HG03108 (cell line): Measurements from ENCODE around the gene NCLN.
"Not testable (repeated sequence)": the region's sequence is repeated elsewhere in the genome, so short reads cannot be mapped to it uniquely, and the experiment has no call there.

Source experiments
- ATAC-seq: cut with Tn5 transposase; IDR thresholded peaks from one replicate; pipeline ENCODE4 v1.9.1; 2021; ENCODE audit warnings: moderate library complexity; ENCODE audit not compliant: unreplicated experiment

Gene NCLN

GRCh38 chr19:3224346-3225168, 38.8 kb downstream of the NCLN start, which contains the start of gene CELF5:
CELF5 (plus strand) TSS chr19:3224661; CDS start chr19:3224740, 79 bp downstream.
- no peak for ATAC-seq

GRCh38 chr19:3225169-3225485, 39.4 kb downstream of the NCLN start:
- ATAC-seq = no peak

- no peak for ATAC-seq
Measured at GRCh38 chr19:3225677-3226093, 40.0 kb downstream of the NCLN start.

GRCh38 chr19:3227054-3227626, 41.4 kb downstream of the NCLN start:
- no peak for ATAC-seq

GRCh38 chr19:3229346-3229743, 43.6 kb downstream of the NCLN start:
- ATAC-seq = no peak

GRCh38 chr19:3229888-3230496, 44.3 kb downstream of the NCLN start:
- no peak for ATAC-seq

- no peak for ATAC-seq
Measured at GRCh38 chr19:3231288-3231687, 45.6 kb downstream of the NCLN start.

- no peak for ATAC-seq
Measured at GRCh38 chr19:3233116-3233515, 47.4 kb downstream of the NCLN start.

- no peak for ATAC-seq
Measured at GRCh38 chr19:3233831-3234230, 48.1 kb downstream of the NCLN start.

GRCh38 chr19:3234800-3235199, 49.1 kb downstream of the NCLN start:
- ATAC-seq = no peak

- not testable (repeated sequence) for ATAC-seq
Measured at GRCh38 chr19:3235604-3236003, 49.9 kb downstream of the NCLN start.

- ATAC-seq = no peak
Measured at GRCh38 chr19:3236272-3236671, 50.5 kb downstream of the NCLN start.

- no peak for ATAC-seq
Measured at GRCh38 chr19:3238066-3238561, 52.4 kb downstream of the NCLN start.

- ATAC-seq = no peak
Measured at GRCh38 chr19:3239367-3239766, 53.6 kb downstream of the NCLN start.

- no peak for ATAC-seq
Measured at GRCh38 chr19:3243819-3244700, 58.3 kb downstream of the NCLN start.

GRCh38 chr19:3245050-3245449, 59.3 kb downstream of the NCLN start:
- no peak for ATAC-seq

- no peak for ATAC-seq
Measured at GRCh38 chr19:3248728-3249326, 63.1 kb downstream of the NCLN start.

GRCh38 chr19:3249408-3249807, 63.7 kb downstream of the NCLN start:
- ATAC-seq = no peak

- ATAC-seq = no peak
Measured at GRCh38 chr19:3250675-3251074, 64.9 kb downstream of the NCLN start.

- ATAC-seq = no peak
Measured at GRCh38 chr19:3251229-3251628, 65.5 kb downstream of the NCLN start.

- no peak for ATAC-seq
Measured at GRCh38 chr19:3252650-3253049, 66.9 kb downstream of the NCLN start.
